Aorta (tissue), 5 donors: ENCODE measurements around the gene L2HGDH. TPM values are rescaled to one million over a fixed set of nuclear protein-coding genes. Genes with fewer than 3 reads are reported as not detected.

ENCODE experiments used
- ATAC-seq: fragments of 200-7000 bp; cut with Tn5 transposase; one replicate; pipeline ENCODE4 v1.9.1; 2022; ENCODE audit warnings: moderate library complexity; ENCODE audit not compliant: low FRiP score
- DNase-seq, 2 donors: peaks; one replicate each; pipeline ENCODE4 v3.0.0-alpha.2; 2020
- H3K27ac ChIP-seq, 2 donors: one replicate each; pipeline ENCODE4 v1.5.1; 2013; ENCODE audit warnings: low read length in 2 of 2, mild to moderate bottlenecking in 2 of 2, moderate library complexity in 2 of 2, control low read depth in 1 of 2, inconsistent platforms in 1 of 2, low read depth in 1 of 2
- H3K27me3 ChIP-seq, 2 donors: one replicate each; pipeline ENCODE4 v1.6.1; 2013; ENCODE audit warnings: control low read depth in 1 of 2, low read length in 1 of 2, mild to moderate bottlenecking in 1 of 2, moderate library complexity in 1 of 2; ENCODE audit not compliant: insufficient read depth in 2 of 2, control insufficient read depth in 1 of 2
- H3K36me3 ChIP-seq, 2 donors: one replicate each; pipeline ENCODE4 v1.6.1; 2013; ENCODE audit warnings: control low read depth in 1 of 2, low read length in 1 of 2, mild to moderate bottlenecking in 1 of 2; ENCODE audit not compliant: insufficient read depth in 2 of 2, control insufficient read depth in 1 of 2
- H3K4me1 ChIP-seq, 2 donors: one replicate each; pipeline ENCODE4 v1.6.1; 2013; ENCODE audit warnings: low read length in 2 of 2, control low read depth in 1 of 2, mild to moderate bottlenecking in 1 of 2, moderate library complexity in 1 of 2; ENCODE audit not compliant: insufficient read depth in 2 of 2, control insufficient read depth in 1 of 2
- H3K4me3 ChIP-seq, 2 donors: one replicate each; pipeline ENCODE4 v1.5.1; 2013; ENCODE audit warnings: low read length in 2 of 2, control low read depth in 1 of 2, mild to moderate bottlenecking in 1 of 2
- H3K9me3 ChIP-seq: one replicate; pipeline ENCODE4 v1.6.1; 2013; ENCODE audit warnings: mild to moderate bottlenecking, low read length; ENCODE audit not compliant: control insufficient read depth
- WGBS, 2 donors: extraction: QIAGEN DNeasy Blood & Tissue Kit; methylation state at CpG; one replicate each; pipeline ENCODE4 v1.1.7; 2013; 5-methylcytosine and 5-hydroxymethylcytosine counted together
- intact Hi-C, 2 donors: fragments of 100-400 bp; cut with DNase I; formaldehyde crosslinking; loops; one replicate each; pipeline versions ENCODE4 v1.14.2 to v1.15.0; 2022
- polyA plus RNA-seq, 2 donors: library from polyadenylated mRNA; stranded (reverse); fragments of 200-250 nt; gene quantifications; one replicate each; pipeline ENCODE4 v1.2.3, GENCODE V29; 2013
- total RNA-seq, 2 donors: library from RNA; stranded (reverse); fragmentation: NEBNext Ultra II Directional; extraction: Animal tissue kit (Norgen Biotek cat#: 25700); gene quantifications; one replicate each; pipeline ENCODE4 v1.2.1, GENCODE V29; 2021
- donor health status: healthy with polysubstance abuse.
- donor health status: Bipolar disorder and iron deficiency.
- donor health status: DM: no; HTN: no; CAD: no.
- donor health status: DM: no; HTN: no; CAD: no.
- donor health status: DM: yes; HTN: yes; CAD: no.

Gene L2HGDH
- total and polyA plus RNA-seq, 4 donors, result 1.9 to 2.7 (median 2.3) TPM

DNA sequence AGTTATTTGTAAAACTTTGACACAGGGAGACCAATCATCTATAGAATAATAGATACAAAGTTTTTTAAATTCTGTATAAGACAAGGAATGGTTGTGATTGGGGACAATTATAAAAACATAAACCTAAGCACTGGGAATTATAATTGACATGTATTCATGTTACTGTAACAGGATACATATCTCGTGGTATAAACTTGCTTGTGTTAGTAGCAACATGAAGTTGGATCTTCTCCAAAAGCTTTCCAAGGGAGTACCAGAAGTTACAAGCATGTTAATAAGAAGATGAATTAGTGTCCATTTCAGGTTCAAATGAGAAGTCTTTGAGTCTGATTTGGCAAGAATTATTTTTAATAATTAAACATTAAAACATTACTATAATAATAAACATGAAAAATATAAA lies 42.5 kb upstream of the L2HGDH start:
- ATAC-seq (no peak), DNase-seq (no peak)
- no peaks in the 10 kb centered on the region for H3K36me3 ChIP-seq
- no peak overlapping the region for H3K4me3 ChIP-seq
- no peaks in the 10 kb centered on the region for H3K4me1 ChIP-seq
- peaks cover 0 to 2% of the 10 kb centered on the region in 2 donors for H3K27me3 ChIP-seq
- WGBS, 2 donors, result 33 to 71% methylated on average over 1 of the region's 1 CpG
- no peak overlapping the region for H3K27ac ChIP-seq
- intact Hi-C loops, result no loop called here
- no peaks in the 10 kb centered on the region for H3K9me3 ChIP-seq

- Histone ChIP-seq H3K36me3 (no peaks in the 10 kb centered on the region), H3K4me1 (no peaks in the 10 kb centered on the region), H3K4me3 (no peak overlapping the region), H3K9me3 (no peaks in the 10 kb centered on the region), H3K27ac (no peak overlapping the region), H3K27me3 (peaks cover 0 to 2% of the 10 kb centered on the region in 2 donors)
- ATAC-seq (no peak), DNase-seq (no peak)
- intact Hi-C loops, result no loop called here
- 69 to 77% methylated on average over 4 of the region's 4 CpGs for WGBS, 2 donors
Observed at GRCh38 chr14:50353126-50353525, 41.1 kb upstream of the L2HGDH start.

DNA sequence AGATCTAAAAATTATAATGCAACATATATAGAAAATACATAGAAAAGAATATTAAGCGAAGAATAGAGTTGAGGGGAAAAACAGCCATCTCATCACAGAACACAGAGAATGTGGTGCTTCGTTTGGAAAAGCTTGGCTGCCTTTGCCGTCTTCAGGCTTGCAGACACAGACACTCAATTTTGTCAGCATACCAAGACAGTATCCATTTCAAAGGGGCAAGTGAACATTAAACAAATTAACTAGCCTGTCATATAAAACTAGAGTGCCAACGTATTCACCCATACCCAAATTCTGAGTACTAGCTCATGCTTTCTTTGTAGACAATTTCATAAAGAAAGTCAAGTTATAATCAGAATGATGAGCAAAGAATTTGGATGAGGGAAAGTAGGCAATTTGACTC lies 40.6 kb upstream of the L2HGDH start:
- no peak overlapping the region for H3K27ac ChIP-seq

DNA sequence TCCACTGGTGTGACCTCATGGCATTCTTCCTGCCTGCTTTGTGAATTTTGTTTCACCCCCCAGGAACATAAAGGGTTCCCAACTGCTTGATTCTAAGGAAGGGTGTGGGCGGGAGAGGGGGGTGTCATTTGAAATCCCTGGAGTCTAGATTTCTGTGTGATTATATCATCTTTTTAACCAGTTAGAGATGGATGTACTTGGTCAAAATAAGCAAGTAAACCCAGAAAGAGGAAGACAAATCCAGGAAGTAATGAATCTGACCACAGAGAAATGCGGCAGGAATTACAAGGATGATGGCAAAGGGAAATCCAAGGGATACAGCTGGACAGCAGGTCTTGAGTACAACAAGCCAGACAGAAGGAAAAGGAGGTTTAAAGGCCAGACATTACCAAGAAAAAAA lies 38.9 kb upstream of the L2HGDH start:
- Histone ChIP-seq H3K27me3 (peaks cover 0 to 2% of the 10 kb centered on the region in 2 donors), H3K27ac (no peak overlapping the region), H3K9me3 (no peaks in the 10 kb centered on the region), H3K4me1 (no peaks in the 10 kb centered on the region), H3K36me3 (no peaks in the 10 kb centered on the region), H3K4me3 (no peak overlapping the region)
- intact Hi-C loops, result no loop called here
- DNase-seq (no peak), ATAC-seq (no peak)
- WGBS, 2 donors, result 88 to 90% methylated on average over 2 of the region's 2 CpGs

More for the DNA sequence above, 40.6 kb upstream of the L2HGDH start:
- intact Hi-C loops, result no loop called here
- Histone ChIP-seq H3K4me1 (no peaks in the 10 kb centered on the region), H3K36me3 (no peaks in the 10 kb centered on the region), H3K27me3 (peaks cover 0 to 2% of the 10 kb centered on the region in 2 donors), H3K9me3 (no peaks in the 10 kb centered on the region), H3K4me3 (no peak overlapping the region)
- ATAC-seq, result no peak
- no peak for DNase-seq
- WGBS, 2 donors, result 70 to 75% methylated on average over 4 of the region's 4 CpGs

DNA sequence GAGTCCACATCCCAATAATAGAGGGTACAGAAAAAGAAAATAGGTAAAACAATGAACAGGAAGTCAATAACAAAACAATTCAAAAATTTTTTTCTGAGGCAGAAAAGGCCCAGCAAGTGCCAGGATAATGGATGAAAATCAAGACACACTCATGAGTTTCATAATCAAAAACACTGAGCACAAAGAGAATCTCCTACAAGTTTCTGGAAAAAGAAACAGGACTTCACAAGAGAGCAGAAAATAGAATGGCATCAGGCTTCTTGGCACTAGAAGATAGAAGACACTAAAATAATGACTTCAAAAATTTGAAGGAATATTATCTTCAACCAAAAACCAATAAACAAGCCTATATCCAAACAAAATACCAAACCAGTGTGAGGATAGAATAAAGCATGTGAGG lies 36.9 kb upstream of the L2HGDH start:
- peaks cover 0 to 2% of the 10 kb centered on the region in 2 donors for H3K27me3 ChIP-seq
- no peak overlapping the region for H3K27ac ChIP-seq
- ATAC-seq, result no peak
- H3K9me3 ChIP-seq, result no peaks in the 10 kb centered on the region
- H3K4me1 ChIP-seq, result no peaks in the 10 kb centered on the region
- no peak for DNase-seq
- H3K36me3 ChIP-seq, result no peaks in the 10 kb centered on the region
- intact Hi-C loops, result no loop called here
- H3K4me3 ChIP-seq, result no peak overlapping the region

GRCh38 chr14:50347521-50347920 lies 35.5 kb upstream of the L2HGDH start:
- Histone ChIP-seq H3K27ac (no peak overlapping the region), H3K4me1 (no peaks in the 10 kb centered on the region), H3K36me3 (no peaks in the 10 kb centered on the region), H3K9me3 (no peaks in the 10 kb centered on the region), H3K4me3 (no peak overlapping the region), H3K27me3 (peaks cover 0 to 2% of the 10 kb centered on the region in 2 donors)
- 47 to 97% methylated on average over 1 of the region's 1 CpG for WGBS, 2 donors
- ATAC-seq, result no peak
- no peak for DNase-seq
- intact Hi-C loops, result no loop called here

- intact Hi-C loops, result no loop called here
- ATAC-seq, result no peak
Observed at GRCh38 chr14:50345846-50346422, 33.9 kb upstream of the L2HGDH start.

GRCh38 chr14:50344876-50345563 lies 33.0 kb upstream of the L2HGDH start:
- WGBS, 2 donors, result 29 to 40% methylated on average over 4 of the region's 4 CpGs
- Histone ChIP-seq H3K36me3 (no peaks in the 10 kb centered on the region), H3K9me3 (no peaks in the 10 kb centered on the region), H3K27me3 (no peaks in the 10 kb centered on the region), H3K4me1 (no peaks in the 10 kb centered on the region), H3K4me3 (no peak overlapping the region), H3K27ac (no peak overlapping the region)
- intact Hi-C loops, result no loop called here
- DNase-seq (no peak), ATAC-seq (no peak)

More at GRCh38 chr14:50345846-50346422, 33.9 kb upstream of the L2HGDH start:
- Histone ChIP-seq H3K27me3 (peaks cover 0 to 2% of the 10 kb centered on the region in 2 donors), H3K4me1 (no peaks in the 10 kb centered on the region), H3K4me3 (no peak overlapping the region), H3K9me3 (no peaks in the 10 kb centered on the region), H3K36me3 (no peaks in the 10 kb centered on the region), H3K27ac (no peak overlapping the region)
- DNase-seq, result no peak
- 56 to 57% methylated on average over 6 of the region's 6 CpGs for WGBS, 2 donors

GRCh38 chr14:50344116-50344775 lies 32.2 kb upstream of the L2HGDH start:
- no peak for ATAC-seq
- no peaks in the 10 kb centered on the region for H3K36me3 ChIP-seq
- 91 to 96% methylated on average over 7 of the region's 7 CpGs for WGBS, 2 donors
- no peaks in the 10 kb centered on the region for H3K9me3 ChIP-seq
- intact Hi-C loops, result no loop called here
- DNase-seq, result no peak
- H3K27ac ChIP-seq, result no peak overlapping the region
- H3K4me3 ChIP-seq, result no peak overlapping the region
- no peaks in the 10 kb centered on the region for H3K27me3 ChIP-seq
- no peaks in the 10 kb centered on the region for H3K4me1 ChIP-seq
